ENCODE data around the gene KLC3.

DNA sequence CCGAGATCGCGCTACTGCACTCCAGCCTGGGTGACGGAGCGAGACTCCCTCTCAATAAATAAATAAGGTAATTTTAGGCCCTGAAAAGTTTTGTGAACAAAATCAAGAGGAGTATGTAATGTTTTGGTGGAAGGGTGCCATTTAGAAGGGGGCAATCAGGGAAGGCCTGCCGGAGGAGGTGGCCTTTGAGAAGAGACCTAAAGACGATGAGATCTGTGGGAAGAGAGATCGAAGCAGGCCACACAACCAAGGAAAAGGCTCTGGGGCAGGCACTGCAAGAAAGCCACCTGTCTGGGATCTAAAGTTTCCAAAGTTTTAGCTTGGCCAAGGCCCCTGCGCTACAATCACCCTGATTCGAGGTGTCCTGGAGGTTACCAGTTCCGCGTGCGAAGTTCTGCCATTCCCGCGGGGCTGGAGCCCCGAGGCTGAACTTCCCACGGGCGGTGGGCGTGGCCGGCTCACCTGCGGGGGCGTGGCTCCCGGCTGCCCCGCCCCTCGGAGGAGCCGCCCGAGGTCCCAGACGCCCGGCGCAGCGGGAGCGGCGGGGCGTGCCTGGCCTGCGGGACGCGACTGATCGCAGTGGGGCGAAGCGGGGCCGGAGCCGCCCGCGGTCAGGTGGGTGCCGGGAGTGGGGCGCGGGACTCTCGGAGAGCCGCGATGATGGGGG, at the start of gene KLC3:
- TF ChIP-seq, protein P1, sequence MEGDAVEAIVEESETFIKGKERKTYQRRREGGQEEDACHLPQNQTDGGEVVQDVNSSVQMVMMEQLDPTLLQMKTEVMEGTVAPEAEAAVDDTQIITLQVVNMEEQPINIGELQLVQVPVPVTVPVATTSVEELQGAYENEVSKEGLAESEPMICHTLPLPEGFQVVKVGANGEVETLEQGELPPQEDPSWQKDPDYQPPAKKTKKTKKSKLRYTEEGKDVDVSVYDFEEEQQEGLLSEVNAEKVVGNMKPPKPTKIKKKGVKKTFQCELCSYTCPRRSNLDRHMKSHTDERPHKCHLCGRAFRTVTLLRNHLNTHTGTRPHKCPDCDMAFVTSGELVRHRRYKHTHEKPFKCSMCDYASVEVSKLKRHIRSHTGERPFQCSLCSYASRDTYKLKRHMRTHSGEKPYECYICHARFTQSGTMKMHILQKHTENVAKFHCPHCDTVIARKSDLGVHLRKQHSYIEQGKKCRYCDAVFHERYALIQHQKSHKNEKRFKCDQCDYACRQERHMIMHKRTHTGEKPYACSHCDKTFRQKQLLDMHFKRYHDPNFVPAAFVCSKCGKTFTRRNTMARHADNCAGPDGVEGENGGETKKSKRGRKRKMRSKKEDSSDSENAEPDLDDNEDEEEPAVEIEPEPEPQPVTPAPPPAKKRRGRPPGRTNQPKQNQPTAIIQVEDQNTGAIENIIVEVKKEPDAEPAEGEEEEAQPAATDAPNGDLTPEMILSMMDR (IDR thresholded peaks at IDR 0.05) = no peak
- TF ChIP-seq RAD21 (IDR thresholded peaks at IDR 0.05; ENCODE audit: low read length) (no peak), EZH2phosphoT487 (IDR thresholded peaks at IDR 0.05; ENCODE audit: borderline replicate concordance, low read depth) (no peak), POLR2AphosphoS5 (IDR thresholded peaks at IDR 0.05; ENCODE audit: low read depth, low read length) (no peak), JUND (IDR thresholded peaks at IDR 0.05) (no peak), YY1 (IDR thresholded peaks at IDR 0.05; ENCODE audit: low read depth) (no peak), TAF1 (IDR thresholded peaks at IDR 0.05; ENCODE audit: borderline replicate concordance, low read depth, low read length) (no peak), SMC3 (IDR thresholded peaks at IDR 0.05; ENCODE audit: low read depth, low read length) (no peak)
- TF ChIP-seq, protein P2, sequence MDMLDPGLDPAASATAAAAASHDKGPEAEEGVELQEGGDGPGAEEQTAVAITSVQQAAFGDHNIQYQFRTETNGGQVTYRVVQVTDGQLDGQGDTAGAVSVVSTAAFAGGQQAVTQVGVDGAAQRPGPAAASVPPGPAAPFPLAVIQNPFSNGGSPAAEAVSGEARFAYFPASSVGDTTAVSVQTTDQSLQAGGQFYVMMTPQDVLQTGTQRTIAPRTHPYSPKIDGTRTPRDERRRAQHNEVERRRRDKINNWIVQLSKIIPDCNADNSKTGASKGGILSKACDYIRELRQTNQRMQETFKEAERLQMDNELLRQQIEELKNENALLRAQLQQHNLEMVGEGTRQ (IDR thresholded peaks at IDR 0.05; ENCODE audit: borderline replicate concordance, low read depth, low read length) = no peak
- TF ChIP-seq, protein P3, sequence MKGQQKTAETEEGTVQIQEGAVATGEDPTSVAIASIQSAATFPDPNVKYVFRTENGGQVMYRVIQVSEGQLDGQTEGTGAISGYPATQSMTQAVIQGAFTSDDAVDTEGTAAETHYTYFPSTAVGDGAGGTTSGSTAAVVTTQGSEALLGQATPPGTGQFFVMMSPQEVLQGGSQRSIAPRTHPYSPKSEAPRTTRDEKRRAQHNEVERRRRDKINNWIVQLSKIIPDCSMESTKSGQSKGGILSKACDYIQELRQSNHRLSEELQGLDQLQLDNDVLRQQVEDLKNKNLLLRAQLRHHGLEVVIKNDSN (IDR thresholded peaks at IDR 0.05; ENCODE audit: borderline replicate concordance, low read depth) = no peak
- TF ChIP-seq, protein P4, sequence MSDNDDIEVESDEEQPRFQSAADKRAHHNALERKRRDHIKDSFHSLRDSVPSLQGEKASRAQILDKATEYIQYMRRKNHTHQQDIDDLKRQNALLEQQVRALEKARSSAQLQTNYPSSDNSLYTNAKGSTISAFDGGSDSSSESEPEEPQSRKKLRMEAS (IDR thresholded peaks at IDR 0.05; ENCODE audit: low read depth) = no peak

All from SK-N-SH (cell line).